Right atrium auricular region (tissue), 2 donors: ENCODE results near the gene CEP131. TPM values are rescaled to one million over a fixed set of nuclear protein-coding genes. Genes with fewer than 3 reads are reported as not detected.
A peak's percentile ranks its signal among the peaks of the same experiment; 100 is the strongest.

Experiments used
- DNase-seq: peaks from one replicate; pipeline ENCODE4 v3.0.0-alpha.2; 2019; ENCODE audit warnings: low spot score
- H3K27ac ChIP-seq, 2 donors: fragments of 200-600 bp; sonication (generic); 1 replicate in 1 of 2; 2 replicates in 1 of 2; pipeline ENCODE4 v1.5.1; 2016 to 2019
- H3K27me3 ChIP-seq, 2 donors: fragments of 200-600 bp; sonication (generic); one replicate each; pipeline versions ENCODE4 v1.5.1 to v1.6.0; 2017 to 2019
- H3K36me3 ChIP-seq: fragments of 200-600 bp; sonication (generic); one replicate; pipeline ENCODE4 v1.5.1; 2016
- H3K4me1 ChIP-seq, 2 donors: fragments of 200-600 bp; sonication (generic); one replicate each; pipeline versions ENCODE4 v1.5.1 to v1.6.0; 2017 to 2019
- H3K4me3 ChIP-seq, 2 donors: fragments of 200-600 bp; sonication (generic); 1 replicate in 1 of 2; 2 replicates in 1 of 2; pipeline ENCODE4 v1.5.1; 2017 to 2019; ENCODE audit warnings: mild to moderate bottlenecking in 1 of 2, moderate library complexity in 1 of 2
- H3K9me3 ChIP-seq, 2 donors: fragments of 200-600 bp; sonication (generic); one replicate each; pipeline ENCODE4 v1.5.1; 2019
- CTCF ChIP-seq, 2 donors: fragments of 200-600 bp; sonication (generic); IDR thresholded peaks; one replicate each; pipeline ENCODE4 v1.5.1; 2019; ENCODE audit warnings: antibody characterized with exemption in 2 of 2
- total RNA-seq, 2 donors: library from RNA; depleted of rRNA; stranded (reverse); fragments of >200 nt; gene quantifications; one replicate each; pipeline ENCODE4 v1.1.0, GENCODE V29; 2016

CEP131 gene
- total RNA-seq, 2 donors from 2014 or later = 5.5 to 6.2 TPM

GRCh38 chr17:81202318-81202717, 20.4 kb downstream of the CEP131 start:
- DNase-seq = no peak
- Histone ChIP-seq H3K36me3 (no peaks in the 10 kb centered on the region), H3K9me3 (no peaks in the 10 kb centered on the region)

GRCh38 chr17:81200695-81201580, 21.8 kb downstream of the CEP131 start:
- Histone ChIP-seq H3K36me3 (no peaks in the 10 kb centered on the region), H3K4me1 (peaks cover 0 to 9% of the 10 kb centered on the region in 2 donors), H3K9me3 (no peaks in the 10 kb centered on the region), H3K27me3 (no peaks in the 10 kb centered on the region), H3K27ac (no peak overlapping the region), H3K4me3 (no peak overlapping the region)
- peak; percentile 61 for DNase-seq
- TF ChIP-seq CTCF (IDR thresholded peaks at IDR 0.05) = peak in 1 of 2 donors; percentile 69

More at GRCh38 chr17:81202318-81202717, 20.4 kb downstream of the CEP131 start:
- Histone ChIP-seq H3K4me1 (peaks cover 0 to 9% of the 10 kb centered on the region in 2 donors), H3K4me3 (no peak overlapping the region), H3K27me3 (no peaks in the 10 kb centered on the region), H3K27ac (no peak overlapping the region)
- no peak for TF ChIP-seq CTCF (IDR thresholded peaks at IDR 0.05)

- H3K9me3 ChIP-seq = no peaks in the 10 kb centered on the region
- H3K36me3 ChIP-seq = no peaks in the 10 kb centered on the region
- H3K4me3 ChIP-seq = no peak overlapping the region
- no peaks in the 10 kb centered on the region for H3K27me3 ChIP-seq
- DNase-seq = no peak
- peaks cover 0 to 9% of the 10 kb centered on the region in 2 donors for H3K4me1 ChIP-seq
- no peak for TF ChIP-seq CTCF (IDR thresholded peaks at IDR 0.05)
- H3K27ac ChIP-seq = no peak overlapping the region
These were observed 22.6 kb downstream of the CEP131 start for GRCh38 chr17:81200201-81200600.

- TF ChIP-seq CTCF (IDR thresholded peaks at IDR 0.05) = no peak
- H3K4me3 ChIP-seq = no peak overlapping the region
- no peaks in the 10 kb centered on the region for H3K27me3 ChIP-seq
These were observed 23.3 kb downstream of the CEP131 start for GRCh38 chr17:81199482-81199830.

GRCh38 chr17:81198826-81199481, 23.8 kb downstream of the CEP131 start:
- H3K27me3 ChIP-seq = no peaks in the 10 kb centered on the region
- no peaks in the 10 kb centered on the region for H3K36me3 ChIP-seq
- H3K9me3 ChIP-seq = no peaks in the 10 kb centered on the region
- peaks cover 0 to 9% of the 10 kb centered on the region in 2 donors for H3K4me1 ChIP-seq
- TF ChIP-seq CTCF (IDR thresholded peaks at IDR 0.05) = no peak
- H3K4me3 ChIP-seq = no peak overlapping the region
- no peak overlapping the region for H3K27ac ChIP-seq
- DNase-seq = no peak

More at GRCh38 chr17:81199482-81199830, 23.3 kb downstream of the CEP131 start:
- DNase-seq = no peak
- no peak overlapping the region for H3K27ac ChIP-seq
- H3K36me3 ChIP-seq = no peaks in the 10 kb centered on the region
- no peaks in the 10 kb centered on the region for H3K9me3 ChIP-seq
- H3K4me1 ChIP-seq = peaks cover 0 to 9% of the 10 kb centered on the region in 2 donors
